Left ventricle myocardium inferior (tissue), 1 donor: ENCODE data around the gene SLC16A5. TPM values are rescaled to one million over a fixed set of nuclear protein-coding genes. Genes with fewer than 3 reads are reported as not detected.
A peak's percentile ranks its signal among the peaks of the same experiment; 100 is the strongest.

Experiments
- DNase-seq: peaks from one replicate; pipeline ENCODE4 v3.0.0-alpha.2; 2020
- H3K27ac ChIP-seq: fragments of 200-600 bp; replicated peaks from 2 replicates; pipeline ENCODE4 v1.8.0; 2021
- H3K27me3 ChIP-seq: fragments of 200-600 bp; 2 replicates; pipeline ENCODE4 v1.8.0; 2021; ENCODE audit warnings: low read depth
- H3K36me3 ChIP-seq: fragments of 200-600 bp; 2 replicates; pipeline ENCODE4 v1.8.0; 2021
- H3K4me1 ChIP-seq: fragments of 200-600 bp; 2 replicates; pipeline ENCODE4 v1.8.0; 2021
- H3K4me3 ChIP-seq: fragments of 200-600 bp; 2 replicates; pipeline ENCODE4 v1.8.0; 2021; ENCODE audit warnings: mild to moderate bottlenecking, moderate library complexity
- H3K9me3 ChIP-seq: fragments of 200-600 bp; replicated peaks from 2 replicates; pipeline ENCODE4 v1.8.0; 2021
- CTCF ChIP-seq: fragments of 200-600 bp; IDR thresholded peaks from 2 replicates; pipeline ENCODE4 v1.8.0; 2021; ENCODE audit warnings: antibody characterized with exemption, mild to moderate bottlenecking, borderline replicate concordance
- intact Hi-C: fragments of 100-400 bp; cut with micrococcal nuclease; formaldehyde crosslinking; loops from one replicate; pipeline ENCODE4 v1.11.0; 2022
- total RNA-seq: library from RNA; stranded (reverse); fragmentation: NEBNext Ultra II Directional; extraction: Animal tissue kit (Norgen Biotek cat#: 25700); gene quantifications from one replicate; pipeline ENCODE4 v1.2.1, GENCODE V29; 2021
- donor health status: DM: no; HTN: yes; CAD: no; lungs with severe emphysema.

SLC16A5 gene
- total RNA-seq, 1 donor from 2014 or later, result 8.4 TPM

GRCh38 chr17:75114552-75115314 lies 27.0 kb downstream of the SLC16A5 start:
- Histone ChIP-seq H3K4me3 (peak overlapping the region; percentile 64), H3K36me3 (peaks cover 7% of the 10 kb centered on the region), H3K9me3 (no peaks in the 10 kb centered on the region), H3K27ac (peak overlapping the region; percentile 89), H3K27me3 (no peaks in the 10 kb centered on the region), H3K4me1 (peaks cover 55% of the 10 kb centered on the region)
- TF ChIP-seq CTCF, result no peak
- no peak for DNase-seq
- intact Hi-C loops, result loop anchor here (5.0 kb wide), 1 partner anchor 58 kb away; no protein-coding TSS in a partner anchor

- no peaks in the 10 kb centered on the region for H3K27me3 ChIP-seq
- intact Hi-C loops, result no loop called here
- no peak overlapping the region for H3K4me3 ChIP-seq
- no peak for DNase-seq
- no peak for TF ChIP-seq CTCF
- H3K4me1 ChIP-seq, result peaks cover 48% of the 10 kb centered on the region
- no peaks in the 10 kb centered on the region for H3K9me3 ChIP-seq
- H3K36me3 ChIP-seq, result peaks cover 7% of the 10 kb centered on the region
- peak overlapping the region; percentile 89 for H3K27ac ChIP-seq
Observed at GRCh38 chr17:75115555-75115954, 27.8 kb downstream of the SLC16A5 start.

GRCh38 chr17:75116737-75117136 lies 29.0 kb downstream of the SLC16A5 start:
- Histone ChIP-seq H3K4me1 (peaks cover 36% of the 10 kb centered on the region), H3K27me3 (no peaks in the 10 kb centered on the region), H3K9me3 (no peaks in the 10 kb centered on the region), H3K27ac (peak overlapping the region; percentile 24), H3K4me3 (no peak overlapping the region), H3K36me3 (peaks cover 12% of the 10 kb centered on the region)
- intact Hi-C loops, result no loop called here
- no peak for DNase-seq
- TF ChIP-seq CTCF, result no peak

- Histone ChIP-seq H3K9me3 (no peaks in the 10 kb centered on the region), H3K27ac (no peak overlapping the region), H3K4me3 (no peak overlapping the region), H3K36me3 (peaks cover 12% of the 10 kb centered on the region), H3K27me3 (no peaks in the 10 kb centered on the region), H3K4me1 (peaks cover 31% of the 10 kb centered on the region)
- DNase-seq, result no peak
- TF ChIP-seq CTCF, result no peak
- intact Hi-C loops, result no loop called here
Observed at GRCh38 chr17:75118307-75118706, 30.6 kb downstream of the SLC16A5 start.

GRCh38 chr17:75124041-75124818 lies 36.5 kb downstream of the SLC16A5 start:
- Histone ChIP-seq H3K27ac (peak overlapping the region; percentile 74), H3K4me3 (peak overlapping the region; percentile 7), H3K27me3 (no peaks in the 10 kb centered on the region), H3K9me3 (no peaks in the 10 kb centered on the region), H3K4me1 (peaks cover 20% of the 10 kb centered on the region), H3K36me3 (peaks cover 5% of the 10 kb centered on the region)
- peak; percentile 52 for DNase-seq
- intact Hi-C loops, result no loop called here
- no peak for TF ChIP-seq CTCF
